ENCODE data around the gene TASOR. TPM values are rescaled to one million over a fixed set of nuclear protein-coding genes. Genes with fewer than 3 reads are reported as not detected.

The TASOR gene
- total RNA-seq, 1 experiment from 2014 or later = 37.2 TPM

DNA sequence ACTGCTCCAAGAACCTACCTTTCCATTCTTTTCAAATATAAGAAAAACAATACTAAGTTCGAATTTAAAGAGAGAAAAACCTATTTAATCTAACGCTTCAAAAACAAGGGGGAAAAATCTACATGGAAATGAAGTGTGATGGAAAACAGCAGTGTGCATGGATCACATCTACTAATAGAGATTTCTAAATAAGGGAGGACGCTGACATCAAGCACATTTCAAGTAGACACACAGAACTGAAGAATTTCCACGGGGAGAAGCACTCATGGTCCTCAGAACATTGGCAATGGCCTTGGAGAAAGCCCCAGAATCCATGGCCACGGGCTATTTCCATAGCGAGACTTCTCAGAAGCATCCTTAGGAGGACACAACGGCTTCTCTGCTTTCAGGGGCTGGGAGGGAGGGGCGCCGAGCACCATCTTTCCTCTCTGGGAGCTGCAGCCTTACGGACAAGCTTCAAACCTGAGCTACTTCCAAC, 1.0 kb downstream of the TASOR start:
- Mint-ChIP-seq H3K27me3 (ENCODE audit: low read depth) (peaks cover 36% of the 10 kb centered on the region), H3K36me3 (ENCODE audit: insufficient read depth in 1 of 3, low read depth in 3 of 3) (peaks cover 17 to 34% (median 25%) of the 10 kb centered on the region in 3 experiments), H3K27ac (peak overlapping the region; percentile 88 to 98 (median 98); a peak in 6 of 7 replicates), H3K4me3 (peak overlapping the region; percentile 90), H3K4me1 (peaks cover 36 to 39% of the 10 kb centered on the region in 2 experiments), H3K9me3 (peaks cover 12% of the 10 kb centered on the region in 2 experiments)
- Histone ChIP-seq H3K9me3 (ENCODE audit: control insufficient read depth, low read depth, low read length) (no peaks in the 10 kb centered on the region), H4K8ac (replicated peaks; ENCODE audit: insufficient read length, low read depth, low read length) (no peak overlapping the region), H2BK5ac (ENCODE audit: insufficient read length, low read length) (no peak overlapping the region), H2AK5ac (ENCODE audit: insufficient read length, low read length) (no peak overlapping the region), H2BK15ac (ENCODE audit: low read depth, low read length) (no peak overlapping the region), H3K23ac (ENCODE audit: insufficient read length, low read depth, low read length) (no peak overlapping the region), H4K5ac (ENCODE audit: insufficient read length, low read depth, low read length) (no peak overlapping the region), H3T11ph (ENCODE audit: low read length) (no peak overlapping the region), H3K14ac (ENCODE audit: insufficient read depth, low read length) (peak overlapping the region; percentile 99), H3K4ac (ENCODE audit: low read depth, low read length) (no peak overlapping the region), H4K20me1 (ENCODE audit: control insufficient read depth, insufficient read depth, insufficient read length) (no peaks in the 10 kb centered on the region), H3K27ac (ENCODE audit: insufficient read length, low read depth, low read length) (no peak overlapping the region), H2BK20ac (ENCODE audit: low read depth, low read length, poor library complexity, severe bottlenecking) (no peak overlapping the region), H3K9ac (ENCODE audit: extremely low read depth, insufficient read length, low read length) (peak overlapping the region; percentile 69), H3K23me2 (ENCODE audit: insufficient read length, low read depth, low read length, poor library complexity, severe bottlenecking) (no peaks in the 10 kb centered on the region), H3K4me2 (ENCODE audit: insufficient read depth, insufficient read length, low read length) (peak overlapping the region; percentile 74), H3K18ac (ENCODE audit: insufficient read length, low read depth, low read length) (no peak overlapping the region), H2BK120ac (ENCODE audit: low read depth, low read length, poor library complexity, severe bottlenecking) (no peak overlapping the region), H3K56ac (ENCODE audit: insufficient read length, low read depth, low read length) (no peak overlapping the region), H3K79me2 (ENCODE audit: insufficient read depth, low read length) (no peaks in the 10 kb centered on the region; the same call in 1 of the 2 replicates), H2AFZ (ENCODE audit: low read length) (no peak overlapping the region), H3K79me1 (ENCODE audit: insufficient read depth, low read depth, low read length, poor library complexity, severe bottlenecking) (no peaks in the 10 kb centered on the region), H3K27me3 (ENCODE audit: insufficient read depth, low read length) (peaks cover 5% of the 10 kb centered on the region; the same call in 1 of the 2 replicates), H4K91ac (ENCODE audit: insufficient read length, low read depth, low read length) (no peak overlapping the region), H3K4me1 (ENCODE audit: insufficient read depth, low read length) (no peaks in the 10 kb centered on the region; the same call in 1 of the 2 replicates), H2BK12ac (ENCODE audit: insufficient read length, low read depth, low read length) (no peak overlapping the region)
- DNase-seq = peak; percentile 81
- WGBS (ENCODE audit: extremely low coverage, insufficient read length, low lambda C conversion rate) = no CpG with 5 or more reads among the region's 10 CpGs
- TF ChIP-seq, protein P1, sequence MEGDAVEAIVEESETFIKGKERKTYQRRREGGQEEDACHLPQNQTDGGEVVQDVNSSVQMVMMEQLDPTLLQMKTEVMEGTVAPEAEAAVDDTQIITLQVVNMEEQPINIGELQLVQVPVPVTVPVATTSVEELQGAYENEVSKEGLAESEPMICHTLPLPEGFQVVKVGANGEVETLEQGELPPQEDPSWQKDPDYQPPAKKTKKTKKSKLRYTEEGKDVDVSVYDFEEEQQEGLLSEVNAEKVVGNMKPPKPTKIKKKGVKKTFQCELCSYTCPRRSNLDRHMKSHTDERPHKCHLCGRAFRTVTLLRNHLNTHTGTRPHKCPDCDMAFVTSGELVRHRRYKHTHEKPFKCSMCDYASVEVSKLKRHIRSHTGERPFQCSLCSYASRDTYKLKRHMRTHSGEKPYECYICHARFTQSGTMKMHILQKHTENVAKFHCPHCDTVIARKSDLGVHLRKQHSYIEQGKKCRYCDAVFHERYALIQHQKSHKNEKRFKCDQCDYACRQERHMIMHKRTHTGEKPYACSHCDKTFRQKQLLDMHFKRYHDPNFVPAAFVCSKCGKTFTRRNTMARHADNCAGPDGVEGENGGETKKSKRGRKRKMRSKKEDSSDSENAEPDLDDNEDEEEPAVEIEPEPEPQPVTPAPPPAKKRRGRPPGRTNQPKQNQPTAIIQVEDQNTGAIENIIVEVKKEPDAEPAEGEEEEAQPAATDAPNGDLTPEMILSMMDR (conservative IDR thresholded peaks at IDR 0.05) = no peak

Data from H9 (cell line).